D341Med (cell line): ENCODE results near the gene ZDHHC3.

Experiments used
- DNase-seq: peaks from one replicate; pipeline ENCODE4 v3.0.0; 2012; ENCODE audit warnings: low spot score

Gene ZDHHC3

GRCh38 chr3:44892689-44893088 is 83.3 kb downstream of the ZDHHC3 start:
- no peak for DNase-seq

GRCh38 chr3:44890852-44891251 is 85.1 kb downstream of the ZDHHC3 start:
- DNase-seq = no peak

DNA sequence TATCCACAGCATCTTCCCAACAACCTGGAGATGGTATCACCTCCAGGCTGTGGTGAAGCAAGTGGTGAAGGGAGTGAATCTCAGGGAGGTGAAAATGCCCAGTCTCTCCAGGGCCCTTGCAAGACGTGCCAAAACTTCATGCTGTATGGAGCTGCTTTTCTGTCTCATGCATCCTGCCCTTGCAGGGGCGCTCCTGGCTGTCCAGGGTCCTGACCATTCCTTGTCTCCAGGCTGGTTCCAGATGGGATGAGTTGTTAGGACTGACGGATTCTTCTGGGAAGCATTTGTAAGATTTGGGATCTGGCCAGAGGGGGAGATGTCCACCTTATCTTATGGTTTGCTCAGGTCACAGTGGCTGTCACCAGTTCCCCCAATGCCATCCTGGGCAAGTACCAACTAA is 85.7 kb downstream of the ZDHHC3 start:
- no peak for DNase-seq

DNA sequence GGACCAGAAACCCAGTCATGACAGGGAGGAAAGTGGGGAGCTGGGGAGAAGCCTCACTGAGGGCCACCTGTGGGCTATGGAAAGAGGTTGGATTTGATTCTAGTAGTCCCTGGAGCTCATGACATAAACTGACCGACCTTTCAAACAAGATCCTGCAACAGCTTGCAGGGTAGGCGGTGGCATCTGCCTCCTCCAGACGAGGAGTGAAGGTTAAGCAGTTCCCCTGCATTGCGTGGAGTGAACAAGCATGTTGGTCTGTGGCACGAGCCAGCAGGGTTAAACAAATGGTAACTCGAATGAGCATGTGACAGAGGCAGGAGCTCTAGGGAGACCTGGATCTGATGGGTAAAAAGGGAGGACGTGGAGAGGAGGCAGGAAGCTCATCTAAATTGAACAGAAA is 88.9 kb downstream of the ZDHHC3 start:
- no peak for DNase-seq

GRCh38 chr3:44886561-44886960 is 89.4 kb downstream of the ZDHHC3 start:
- DNase-seq = no peak

GRCh38 chr3:44885618-44886017 is 90.4 kb downstream of the ZDHHC3 start:
- no peak for DNase-seq

DNA sequence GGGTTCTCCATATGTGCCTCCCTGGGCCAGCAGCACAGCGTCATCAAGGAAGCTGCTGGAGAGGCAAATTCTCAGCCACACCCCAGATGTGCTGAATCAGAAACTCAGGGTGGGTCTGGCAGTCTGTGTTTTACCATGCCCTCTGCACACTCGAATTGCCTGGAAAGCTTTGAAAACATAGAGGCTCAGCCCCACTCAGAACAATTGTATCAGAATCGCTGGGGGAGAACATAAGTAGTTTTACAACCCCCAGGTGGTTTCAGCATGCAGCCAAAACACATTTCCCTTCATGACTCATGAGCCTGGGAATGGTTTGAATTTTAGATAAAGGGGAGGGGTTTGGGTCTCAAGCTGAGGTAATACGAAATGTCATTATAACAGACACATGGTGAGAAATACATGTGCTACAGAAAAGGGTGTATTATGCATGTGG is 92.0 kb downstream of the ZDHHC3 start:
- no peak for DNase-seq

- no peak for DNase-seq
Observed at GRCh38 chr3:44883213-44883955, 92.6 kb downstream of the ZDHHC3 start.

DNA sequence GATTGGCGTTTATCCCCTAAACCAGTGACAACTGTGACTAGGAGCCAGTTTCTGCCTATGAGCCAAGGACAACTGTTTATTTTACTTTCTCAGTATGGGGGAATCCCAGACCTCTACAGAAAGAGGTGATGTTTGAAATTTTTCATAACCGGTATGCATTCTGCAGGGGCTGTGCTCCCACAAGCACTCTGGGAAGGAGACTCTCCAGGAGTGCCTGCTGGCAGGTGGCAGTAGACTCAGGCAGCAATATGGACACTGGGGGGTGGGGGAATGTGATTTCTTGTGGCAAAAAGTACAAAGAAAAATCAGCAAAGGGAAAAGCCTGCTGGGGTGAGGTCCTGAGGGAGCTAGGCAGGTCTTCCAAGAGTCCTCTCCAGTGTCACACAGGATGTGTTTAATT is 95.7 kb downstream of the ZDHHC3 start:
- DNase-seq = no peak

- DNase-seq = no peak
Observed at GRCh38 chr3:44877333-44877732, 98.6 kb downstream of the ZDHHC3 start.

GRCh38 chr3:44875596-44875995 is 100.4 kb downstream of the ZDHHC3 start:
- DNase-seq = no peak
